ENCODE results near the gene LPGAT1.

LPGAT1 gene

GRCh38 chr1:211828584-211829342 is 1.8 kb downstream of the LPGAT1 start:
- peak; percentile 7 for DNase-seq (ENCODE audit: low read depth)
- TF ChIP-seq CTCF (IDR thresholded peaks at IDR 0.05; ENCODE audit: insufficient read depth, low read depth, low read length, missing control alignments): no peak
- H3K4me3 ChIP-seq (ENCODE audit: low read length): peak overlapping the region; percentile 59

GRCh38 chr1:211827051-211827450 is 3.5 kb downstream of the LPGAT1 start:
- no peak for DNase-seq (ENCODE audit: low read depth)
- TF ChIP-seq CTCF (IDR thresholded peaks at IDR 0.05; ENCODE audit: insufficient read depth, low read depth, low read length, missing control alignments): no peak
- no peak overlapping the region for H3K4me3 ChIP-seq (ENCODE audit: low read length)

DNA sequence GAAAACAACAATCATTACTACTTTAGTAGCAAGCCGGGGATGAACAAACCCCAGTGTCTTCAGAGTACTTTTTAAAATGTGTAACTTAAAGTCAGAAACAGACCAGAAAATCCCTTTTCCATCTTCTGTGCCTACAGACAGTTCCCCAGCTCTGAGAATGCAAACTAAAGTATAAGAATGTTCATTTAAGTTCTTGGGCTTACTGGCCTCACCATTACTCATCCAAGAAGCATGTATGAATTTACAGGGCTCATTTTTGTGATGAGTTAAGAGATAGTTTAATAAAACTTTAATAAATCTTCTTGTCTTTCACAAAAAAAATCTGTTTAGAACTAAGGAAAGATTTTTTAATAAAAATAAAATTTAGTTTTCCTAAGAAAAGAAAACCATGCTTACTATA is 4.6 kb downstream of the LPGAT1 start:
- peak; percentile 40 for DNase-seq (ENCODE audit: low read depth)
- TF ChIP-seq CTCF (IDR thresholded peaks at IDR 0.05; ENCODE audit: insufficient read depth, low read depth, low read length, missing control alignments): no peak

DNA sequence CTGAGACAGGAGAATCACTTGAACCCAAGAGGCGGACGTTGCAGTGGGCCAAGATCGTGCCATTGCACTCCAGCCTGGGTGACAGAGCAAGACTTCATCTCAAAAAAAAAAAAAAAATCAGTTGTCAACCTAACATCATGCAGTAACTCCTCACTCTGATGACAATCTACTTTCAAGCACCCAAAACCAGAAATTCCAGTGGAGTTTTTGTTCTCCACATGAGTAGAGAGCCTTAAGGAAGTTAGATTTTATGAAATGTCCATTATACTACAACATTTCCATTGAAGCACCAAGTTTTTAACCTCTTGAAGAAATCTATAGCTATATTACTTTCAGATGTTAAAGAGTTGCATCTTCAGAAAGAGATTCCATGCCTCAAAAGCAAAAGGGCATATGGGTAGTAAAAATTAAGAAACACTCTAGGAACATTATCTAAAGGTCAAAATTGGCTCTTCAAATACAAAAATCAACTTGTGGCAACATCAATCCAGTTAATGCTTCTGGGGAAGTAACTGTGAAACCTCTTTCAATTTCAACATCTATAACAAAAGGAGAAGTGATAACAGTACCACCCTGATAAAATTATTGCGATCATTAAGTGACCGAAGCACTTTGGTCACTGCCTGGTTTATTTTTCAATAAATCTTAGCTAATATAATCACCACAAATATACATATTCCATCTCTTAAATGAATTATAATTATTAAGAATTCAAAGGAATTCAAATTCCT is 7.7 kb downstream of the LPGAT1 start:
- DNase-seq (ENCODE audit: low read depth): peak; percentile 8
- no peak for TF ChIP-seq CTCF (IDR thresholded peaks at IDR 0.05; ENCODE audit: insufficient read depth, low read depth, low read length, missing control alignments)
- H3K4me3 ChIP-seq (ENCODE audit: low read length): no peak overlapping the region

More for the DNA sequence above, 4.6 kb downstream of the LPGAT1 start:
- no peak overlapping the region for H3K4me3 ChIP-seq (ENCODE audit: low read length)

DNA sequence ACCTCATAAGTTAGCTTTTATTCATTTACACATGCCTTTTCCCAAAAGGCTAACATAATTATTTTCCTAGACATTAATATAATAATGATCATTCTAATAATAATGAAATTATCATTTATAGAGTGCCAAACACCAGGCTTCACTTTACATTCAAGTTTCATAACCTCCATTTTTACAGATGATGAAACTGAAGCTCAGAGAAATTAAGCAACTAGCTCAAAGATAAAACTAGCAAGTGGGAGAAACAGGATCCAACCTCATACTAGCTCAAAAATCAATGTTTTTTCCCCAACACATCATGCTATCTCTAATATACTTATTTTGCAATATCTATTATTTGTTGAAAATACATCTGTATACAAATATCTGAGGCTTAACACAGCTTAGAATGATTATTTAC is 14.0 kb downstream of the LPGAT1 start:
- H3K4me3 ChIP-seq (ENCODE audit: low read length): no peak overlapping the region
- no peak for DNase-seq (ENCODE audit: low read depth)
- TF ChIP-seq CTCF (IDR thresholded peaks at IDR 0.05; ENCODE audit: insufficient read depth, low read depth, low read length, missing control alignments): no peak

- TF ChIP-seq CTCF (IDR thresholded peaks at IDR 0.05; ENCODE audit: insufficient read depth, low read depth, low read length, missing control alignments): no peak
- H3K4me3 ChIP-seq (ENCODE audit: low read length): no peak overlapping the region
- no peak for DNase-seq (ENCODE audit: low read depth)
Measured at GRCh38 chr1:211814313-211814712, 16.2 kb downstream of the LPGAT1 start.
